ENCODE results near the gene ZFAND2A.

The ZFAND2A gene

GRCh38 chr7:1106063-1106792 lies 53.8 kb downstream of the ZFAND2A start:
- TF ChIP-seq CTCF (IDR thresholded peaks at IDR 0.05) (no peak), ZFX (IDR thresholded peaks at IDR 0.05; ENCODE audit: borderline replicate concordance) (no peak)

GRCh38 chr7:1105189-1105588 lies 54.8 kb downstream of the ZFAND2A start:
- H3K27ac ChIP-seq: no peak overlapping the region
- TF ChIP-seq ZFX (IDR thresholded peaks at IDR 0.05; ENCODE audit: borderline replicate concordance): no peak
- TF ChIP-seq CTCF (IDR thresholded peaks at IDR 0.05): no peak

More at GRCh38 chr7:1106063-1106792, 53.8 kb downstream of the ZFAND2A start:
- no peak overlapping the region for H3K27ac ChIP-seq

- TF ChIP-seq CTCF (IDR thresholded peaks at IDR 0.05): no peak
- no peak for TF ChIP-seq ZFX (IDR thresholded peaks at IDR 0.05; ENCODE audit: borderline replicate concordance)
- H3K27ac ChIP-seq: no peak overlapping the region
Observed at GRCh38 chr7:1104516-1105179, 55.3 kb downstream of the ZFAND2A start.

GRCh38 chr7:1103789-1104515 lies 56.0 kb downstream of the ZFAND2A start:
- TF ChIP-seq ZFX (IDR thresholded peaks at IDR 0.05; ENCODE audit: borderline replicate concordance) (no peak), CTCF (IDR thresholded peaks at IDR 0.05) (no peak)
- no peak overlapping the region for H3K27ac ChIP-seq

GRCh38 chr7:1103009-1103788 lies 56.8 kb downstream of the ZFAND2A start:
- no peak overlapping the region for H3K27ac ChIP-seq
- TF ChIP-seq CTCF (IDR thresholded peaks at IDR 0.05) (no peak), ZFX (IDR thresholded peaks at IDR 0.05; ENCODE audit: borderline replicate concordance) (no peak)

Data from 22Rv1 (cell line).